ENCODE measurements around the gene OVCA2.

Gene OVCA2

GRCh38 chr17:2089021-2089422 lies 47.2 kb downstream of the OVCA2 start:
- no peak for DNase-seq

- no peak for DNase-seq
Observed at GRCh38 chr17:2090210-2090641, 48.4 kb downstream of the OVCA2 start.

GRCh38 chr17:2090804-2091534 lies 49.1 kb downstream of the OVCA2 start:
- no peak for DNase-seq

- no peak for DNase-seq
Observed at GRCh38 chr17:2092253-2092652, 50.4 kb downstream of the OVCA2 start.

Data from activated effector memory CD4-positive, alpha-beta T cell treated with Interleukin-2 at 50 U/mL for 16 hours (primary cell).